Measurements from ENCODE around the gene HES7.
"Not testable (repeated sequence)": the region's sequence is repeated elsewhere in the genome, so short reads cannot be mapped to it uniquely, and the experiment has no call there.

HES7 gene

DNA sequence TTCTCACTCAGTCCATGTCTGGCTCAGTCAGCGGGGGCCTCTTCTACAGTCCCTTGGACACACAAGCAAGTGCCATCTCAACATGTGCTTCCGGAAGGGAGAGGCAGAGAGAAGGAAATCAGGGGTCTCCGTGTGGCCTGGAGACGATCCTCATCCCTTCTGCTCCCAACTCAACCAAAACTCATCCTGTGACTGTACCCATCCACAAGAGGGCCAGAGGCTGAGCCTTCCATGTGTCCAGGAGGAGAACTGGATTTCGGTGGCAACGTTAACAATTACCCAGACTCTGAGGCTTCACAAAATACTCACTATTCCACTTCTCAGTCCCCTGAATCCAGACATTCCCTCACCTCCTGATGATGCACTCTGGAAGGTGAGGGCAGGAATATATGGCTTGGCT, 28.5 kb downstream of the HES7 start:
- no peak for DNase-seq

DNA sequence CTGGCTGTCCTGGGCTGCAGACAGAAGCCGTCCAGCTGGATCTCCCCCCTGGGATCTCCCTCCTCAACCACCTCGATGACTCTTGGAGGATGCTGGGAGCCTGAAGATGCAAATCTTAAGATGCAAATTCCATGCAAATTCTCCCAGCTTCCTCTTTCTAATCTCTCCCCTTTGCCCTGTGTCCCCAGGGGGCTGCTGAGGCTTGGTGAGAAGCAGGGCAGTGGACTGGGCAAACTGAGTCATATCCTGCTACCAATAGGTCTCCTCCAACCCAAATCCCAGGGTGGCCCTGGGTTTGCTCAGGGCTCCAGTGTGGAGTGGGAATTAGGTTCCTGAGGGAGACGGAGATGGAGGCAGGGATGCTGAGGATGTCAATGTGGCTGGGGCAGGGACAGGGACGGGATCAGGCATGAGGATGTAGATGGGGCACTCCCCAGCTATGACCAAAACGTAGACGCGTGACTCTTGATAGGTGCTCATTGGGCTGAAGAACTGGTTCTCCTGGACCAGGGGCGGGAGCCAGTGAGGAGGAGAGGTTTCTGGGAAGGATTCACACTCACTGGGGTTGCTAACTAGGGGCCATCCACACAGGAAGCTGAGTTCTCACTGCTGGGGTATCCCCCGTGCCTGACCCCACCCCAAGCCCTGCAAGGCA, 32.7 kb downstream of the HES7 start:
- no peak for DNase-seq

DNA sequence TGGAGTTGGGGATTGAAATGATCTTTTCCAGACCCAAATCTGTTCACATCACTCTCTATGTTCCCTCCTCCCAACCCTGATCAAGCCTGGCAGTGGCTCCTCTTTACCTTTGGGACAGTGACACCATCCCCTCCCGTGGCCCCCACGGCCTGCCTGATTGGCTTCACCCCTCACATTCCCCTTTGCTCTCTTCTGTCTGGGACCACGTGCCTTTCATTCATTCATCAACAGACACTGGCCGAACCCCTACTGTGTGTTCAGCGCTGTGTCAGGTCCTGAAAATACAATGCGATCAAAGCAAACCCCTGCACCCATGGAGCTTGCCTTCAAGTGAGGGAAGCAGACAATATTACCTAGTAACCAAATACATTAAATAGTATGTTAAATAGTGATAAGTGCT, 34.2 kb downstream of the HES7 start:
- no peak for DNase-seq

DNA sequence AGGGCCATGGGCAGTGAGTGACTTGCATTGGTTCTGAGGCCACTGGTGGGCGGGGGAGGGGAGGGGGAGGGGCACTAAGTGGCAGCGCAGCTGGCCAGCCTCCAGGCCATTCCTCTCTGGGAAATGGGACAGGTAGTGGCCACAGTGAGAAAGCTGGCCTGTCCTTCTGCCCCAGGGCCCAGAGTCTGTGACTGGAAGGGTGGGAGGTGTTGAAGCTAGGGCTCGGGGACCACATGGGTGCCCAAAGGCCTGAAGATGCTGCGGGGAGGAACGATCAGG, 36.0 kb downstream of the HES7 start:
- DNase-seq, result no peak

DNA sequence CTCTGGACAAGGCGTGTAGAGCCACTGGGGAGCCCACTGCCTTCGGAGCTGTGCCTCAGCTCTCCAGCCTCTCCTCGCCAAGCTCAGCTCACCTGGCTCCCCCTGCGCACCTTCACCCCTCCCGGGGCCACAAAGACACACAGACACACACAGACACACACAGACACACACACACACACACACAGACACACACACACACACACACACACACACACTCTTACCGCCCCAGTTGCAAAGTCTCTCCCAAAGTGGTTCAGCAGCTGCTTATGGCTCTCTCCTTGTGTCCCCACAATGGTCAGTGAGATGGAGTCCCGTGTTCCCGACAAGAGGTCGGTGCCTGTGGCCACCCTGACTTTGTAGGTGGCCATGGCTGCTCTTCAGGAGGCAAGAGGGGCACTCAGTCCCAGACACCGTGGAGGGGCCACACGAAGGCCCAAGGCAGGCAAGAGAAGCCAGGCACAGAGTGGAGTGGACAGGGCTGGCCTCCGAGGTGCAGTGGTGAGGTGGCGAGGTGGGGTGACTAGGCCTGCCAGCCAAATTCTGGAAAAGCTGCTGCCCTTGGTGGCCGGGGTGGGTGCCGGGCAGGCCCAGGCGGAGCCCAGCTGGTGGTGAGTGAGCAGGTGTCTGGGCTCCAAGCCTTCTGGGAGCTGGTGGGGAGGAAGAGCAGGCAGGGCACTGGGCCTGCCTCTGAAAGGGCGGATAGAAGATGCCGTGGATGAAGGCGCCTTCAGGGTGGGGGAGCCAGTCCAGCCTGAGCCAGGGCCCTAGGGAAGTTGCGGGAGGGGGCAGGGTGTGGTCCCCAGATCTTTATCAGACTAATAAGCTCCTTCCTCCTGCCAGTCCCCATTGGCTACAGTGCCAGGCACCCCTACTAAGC, 36.6 kb downstream of the HES7 start, which contains the start of gene ALOX12B:
Gene ALOX12B, minus strand, starts transcription at position 642 of the 877 bp plus-strand sequence. Its CDS starts 274 bp downstream, at position 368.
- no peak for DNase-seq

DNA sequence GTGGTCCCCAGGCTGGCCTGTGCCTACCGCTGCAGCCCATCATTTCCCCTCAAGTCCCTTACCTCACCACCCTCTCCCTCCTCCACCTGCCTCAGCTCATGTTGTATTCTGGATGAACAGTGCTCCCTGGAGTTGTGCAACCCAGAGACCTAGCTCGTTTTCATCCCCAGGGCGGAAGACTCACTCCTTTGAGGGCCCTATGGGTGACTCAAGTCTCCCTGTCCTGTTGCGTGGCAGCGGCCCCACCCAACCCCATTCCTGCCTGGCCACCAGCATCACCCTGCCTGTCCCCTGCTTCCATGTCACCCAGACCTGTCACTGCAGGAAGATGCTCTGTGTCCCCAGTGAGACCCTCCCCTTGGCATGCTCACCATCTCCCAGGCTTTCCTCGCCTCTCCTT, 39.7 kb downstream of the HES7 start:
- no peak for DNase-seq

DNA sequence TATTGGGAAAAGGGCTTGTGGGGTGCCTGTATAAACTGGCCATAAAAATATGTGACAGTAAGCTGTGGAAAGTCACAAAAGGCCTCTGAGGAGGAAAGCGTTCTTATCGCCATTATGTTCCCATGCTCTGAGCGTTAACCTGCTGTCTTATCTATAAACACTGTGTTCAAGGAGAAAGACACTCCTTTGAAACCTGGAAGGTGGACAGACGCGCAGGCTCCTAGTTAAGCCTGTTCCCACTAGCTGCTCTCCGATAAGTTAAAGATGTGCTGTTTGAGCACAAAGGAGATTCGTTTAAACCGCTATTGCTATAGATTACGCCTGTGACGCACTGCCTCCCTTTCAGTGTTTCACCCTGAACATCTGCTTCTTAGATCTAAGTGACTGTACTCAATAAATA, 41.6 kb downstream of the HES7 start:
- DNase-seq, result no peak

DNA sequence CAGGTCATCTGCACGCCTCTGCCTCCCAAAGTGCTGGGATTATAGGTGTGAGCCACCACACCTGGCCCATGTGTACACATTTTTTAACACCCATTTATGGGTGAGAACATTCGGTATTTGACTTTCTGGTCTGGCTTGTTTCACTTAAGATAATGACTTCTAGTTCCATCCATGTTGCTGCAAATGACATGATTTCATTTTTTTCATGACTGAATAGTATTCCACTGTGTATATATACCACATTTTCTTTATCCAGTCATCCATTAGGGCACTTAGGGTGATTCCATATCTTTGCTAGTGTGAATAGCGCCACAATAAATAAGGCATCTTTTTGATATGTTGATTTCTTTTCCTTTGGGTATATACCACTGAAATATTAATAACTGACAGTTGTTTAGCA, 42.0 kb downstream of the HES7 start:
- DNase-seq, result no peak

DNA sequence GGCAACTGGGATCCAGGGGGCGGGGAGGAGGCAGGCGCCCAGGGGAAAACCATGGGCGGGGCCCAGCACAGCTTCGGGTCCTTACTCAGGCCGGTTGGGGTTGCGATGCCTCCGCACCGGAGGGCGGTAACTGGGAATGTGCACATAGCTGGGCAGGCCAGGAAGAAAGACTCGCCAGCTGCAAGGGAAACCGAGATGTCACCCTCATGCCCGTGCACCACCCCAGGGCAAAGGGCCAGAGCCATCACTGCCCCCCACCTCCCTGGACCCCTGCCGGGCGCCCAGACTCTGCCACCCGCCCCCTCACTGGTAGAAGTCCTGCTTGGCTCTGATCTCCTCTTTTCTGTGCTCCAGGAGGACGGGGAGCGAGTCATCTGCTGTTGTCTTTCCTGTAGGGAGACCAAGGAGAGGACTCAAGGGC, 43.1 kb downstream of the HES7 start:
- DNase-seq, result no peak

DNA sequence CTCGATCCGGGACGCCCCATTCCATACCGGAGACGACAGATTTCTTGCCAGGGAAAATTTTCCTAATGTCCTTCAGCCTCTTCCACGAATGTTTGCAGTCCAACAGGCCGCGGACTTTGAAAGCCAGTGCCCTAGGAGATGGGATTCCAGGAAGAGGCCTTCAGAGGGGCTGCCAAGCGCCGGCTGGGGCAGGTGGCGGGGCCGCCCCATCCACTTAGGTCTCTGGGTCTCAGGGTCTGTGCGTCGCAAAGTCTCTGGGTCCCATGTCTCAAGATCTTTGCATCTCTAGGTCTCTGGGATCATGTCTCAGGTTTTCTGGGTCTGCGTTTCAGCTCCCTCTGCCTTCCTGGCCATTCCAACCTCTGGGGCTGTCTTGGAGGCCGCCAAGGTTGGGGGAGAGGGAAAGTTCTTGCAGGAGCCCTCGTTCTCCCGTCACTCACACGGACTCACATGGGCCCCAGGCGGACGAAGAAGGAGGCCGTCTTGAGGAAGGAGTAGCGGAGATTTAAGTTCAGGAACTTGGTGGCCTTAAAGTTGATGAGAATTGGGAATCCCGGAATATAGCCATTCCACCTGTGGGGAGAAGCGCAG, 43.6 kb downstream of the HES7 start:
- DNase-seq, result no peak

DNA sequence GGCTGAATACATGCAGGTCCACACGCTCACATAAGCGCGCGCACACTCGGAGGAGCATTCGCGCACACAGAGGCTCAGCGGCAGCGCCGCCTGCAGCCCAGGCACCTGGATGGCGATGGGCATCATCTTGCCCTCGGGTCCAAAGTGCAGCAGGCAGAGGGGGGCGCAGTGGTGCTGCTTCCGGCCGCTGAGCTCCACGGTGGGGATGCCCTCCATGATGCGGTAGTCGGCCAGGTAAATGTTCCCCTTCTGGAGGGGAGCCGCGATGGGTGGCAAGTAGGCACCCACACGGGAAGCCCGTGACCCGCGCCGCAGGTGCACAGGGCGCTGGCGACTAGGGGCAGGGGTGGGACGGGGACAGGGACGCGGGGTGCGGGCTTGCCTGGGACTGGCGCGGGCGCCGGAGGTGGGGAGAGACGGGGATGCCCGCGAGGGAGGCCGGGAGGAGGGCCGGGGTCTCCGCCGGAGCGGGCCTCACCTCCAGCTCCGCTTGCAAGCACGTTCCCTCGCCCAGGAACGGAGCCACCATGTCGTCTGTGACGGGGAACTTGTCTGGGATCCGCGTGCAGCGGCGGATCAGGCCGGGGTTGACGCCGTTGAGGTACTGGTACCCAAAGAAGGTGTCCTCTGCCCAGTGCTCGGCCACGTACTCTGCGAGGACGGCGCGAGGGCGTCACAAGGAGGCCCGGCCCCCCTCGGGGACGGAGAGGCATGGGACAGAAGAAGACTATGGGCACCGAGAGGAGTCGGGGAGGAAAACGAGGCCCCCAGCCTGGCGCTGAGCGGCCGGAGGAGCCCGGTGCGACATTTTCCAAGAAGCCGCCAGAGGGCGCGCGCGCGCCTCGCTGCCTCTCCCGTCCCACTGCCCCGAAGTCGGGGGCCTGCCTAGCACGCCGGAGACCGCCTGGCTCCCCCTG, 44.4 kb downstream of the HES7 start:
- peak; percentile 83 for DNase-seq

DNA sequence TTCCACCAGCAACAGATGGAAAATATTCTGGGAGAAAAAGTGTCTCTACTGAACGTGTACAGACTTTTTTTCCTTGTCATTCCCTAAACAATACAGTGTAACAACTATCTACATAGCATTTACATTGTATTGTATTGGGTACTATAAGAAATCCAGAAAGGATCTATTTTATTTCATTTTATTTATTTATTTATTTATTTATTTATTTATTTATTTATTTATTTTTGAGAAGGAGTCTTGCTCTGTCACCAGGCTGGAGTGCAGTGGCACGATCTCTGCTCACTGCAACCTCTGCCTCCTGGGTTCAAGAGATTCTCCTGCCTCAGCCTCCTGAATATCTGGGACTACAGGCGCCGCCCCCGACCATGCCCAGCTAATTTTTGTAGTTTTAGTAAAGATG, 46.0 kb downstream of the HES7 start:
- DNase-seq, result not testable (repeated sequence)

DNA sequence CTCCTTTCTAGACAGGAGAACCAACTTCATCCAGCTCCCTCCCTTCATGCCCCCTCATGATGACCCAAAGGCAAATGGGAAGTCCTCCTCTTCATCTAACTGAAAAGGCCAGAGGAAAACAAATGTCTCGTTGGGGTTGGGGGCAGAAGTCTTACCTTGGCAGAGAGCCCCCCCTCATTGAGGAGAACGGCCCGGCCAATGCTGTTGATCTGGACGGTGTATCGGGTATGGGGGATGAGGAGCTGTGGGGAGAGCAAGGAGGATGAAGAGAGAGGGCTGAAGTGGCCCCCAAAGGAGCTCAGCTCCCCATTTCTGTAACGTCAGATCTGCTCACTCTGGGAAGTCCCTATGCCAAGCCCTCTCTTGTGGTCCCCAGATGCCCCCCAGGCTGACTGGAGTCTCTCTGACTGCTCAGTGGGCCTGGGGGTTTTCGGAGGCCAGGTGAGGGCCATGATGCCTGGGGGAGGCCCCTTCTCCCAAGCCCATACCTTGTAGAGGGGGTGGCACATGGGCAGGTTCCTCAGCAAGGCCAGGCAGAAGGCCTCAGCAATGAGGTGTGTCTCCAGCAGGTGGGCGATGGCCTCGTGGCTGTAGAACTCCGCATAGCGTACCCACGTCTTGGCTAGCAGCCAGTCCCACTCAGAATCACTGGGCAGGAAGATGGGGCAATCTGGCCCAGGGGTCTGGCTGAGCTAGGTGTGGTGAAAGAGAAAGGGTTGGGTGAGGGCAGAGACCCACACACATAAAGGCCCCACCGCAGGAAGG, 47.2 kb downstream of the HES7 start:
- DNase-seq, result no peak

DNA sequence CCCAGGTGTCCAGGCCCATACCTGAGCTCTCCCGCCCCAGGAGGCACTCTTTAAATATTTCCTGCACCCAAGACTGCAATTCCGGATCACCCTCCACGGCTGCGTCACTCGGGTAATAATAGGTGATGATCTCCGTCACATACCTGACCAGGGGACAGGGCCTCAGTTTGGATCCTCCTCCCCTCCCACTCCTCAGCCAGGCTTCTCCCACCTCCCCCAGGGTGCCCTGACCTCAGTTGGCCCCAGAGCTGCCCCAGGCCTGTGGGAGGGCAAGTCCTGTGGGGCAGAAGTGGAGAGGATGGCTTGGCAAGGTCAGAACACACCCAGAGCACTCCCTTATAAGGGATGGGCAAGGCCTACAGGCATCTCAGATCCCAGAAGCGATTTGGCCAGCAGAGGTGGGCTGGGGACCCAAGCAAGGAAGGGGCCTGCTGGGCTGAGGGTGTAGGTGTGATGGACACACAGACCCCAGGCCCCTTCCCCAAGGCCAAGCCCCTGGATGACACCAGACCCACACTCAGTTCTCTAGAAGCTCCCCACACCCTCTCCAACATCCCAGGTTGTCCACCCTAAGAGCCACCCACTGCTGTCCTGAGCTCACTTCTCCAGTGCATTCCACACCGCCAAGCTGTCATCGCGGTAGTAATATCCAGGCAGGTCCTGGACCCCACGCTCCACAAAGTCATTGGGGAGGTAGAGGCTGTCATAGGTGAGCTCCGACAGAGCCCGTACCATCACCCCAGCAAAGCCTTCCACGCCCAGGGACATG, 48.1 kb downstream of the HES7 start:
- DNase-seq, result no peak

DNA sequence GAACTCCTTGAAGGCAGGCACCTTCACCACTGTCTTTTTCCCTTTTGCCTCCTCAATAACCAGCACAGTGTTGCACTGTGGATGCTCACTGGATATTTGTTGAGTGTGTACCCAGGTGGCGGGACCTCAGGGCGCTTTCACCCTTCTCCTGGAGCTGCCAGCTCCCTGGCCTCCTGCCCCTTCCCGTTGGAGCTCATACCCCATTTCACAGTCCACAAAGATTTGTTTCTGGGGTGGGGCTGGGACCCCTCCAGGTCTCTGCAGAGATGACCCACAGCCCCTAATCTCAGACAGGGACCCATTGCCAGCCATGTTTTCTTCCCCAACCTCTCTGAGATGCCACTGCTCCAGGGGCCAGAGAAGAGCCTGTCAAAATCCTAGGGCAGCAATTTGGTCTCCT, 48.8 kb downstream of the HES7 start:
- no peak for DNase-seq

DNA sequence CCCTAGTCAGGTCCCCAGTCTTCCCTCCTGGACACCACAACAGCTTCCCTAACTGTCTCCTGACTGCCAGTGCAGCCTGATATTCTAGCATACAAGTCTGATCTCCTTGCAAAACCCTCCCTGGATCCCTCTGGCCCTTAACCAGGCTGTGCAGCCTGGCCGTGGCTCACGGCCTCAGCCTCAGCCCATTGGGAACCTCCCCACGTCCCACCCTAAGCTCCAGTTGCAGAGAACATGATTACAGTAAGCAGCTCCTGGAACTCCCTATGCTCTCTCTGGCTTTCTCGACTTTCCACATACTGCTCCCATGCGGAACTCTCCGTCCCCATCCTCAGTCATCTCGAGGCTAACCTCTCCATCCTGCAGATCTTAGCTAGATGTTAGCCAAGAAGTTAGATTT, 49.4 kb downstream of the HES7 start:
- DNase-seq, result no peak

DNA sequence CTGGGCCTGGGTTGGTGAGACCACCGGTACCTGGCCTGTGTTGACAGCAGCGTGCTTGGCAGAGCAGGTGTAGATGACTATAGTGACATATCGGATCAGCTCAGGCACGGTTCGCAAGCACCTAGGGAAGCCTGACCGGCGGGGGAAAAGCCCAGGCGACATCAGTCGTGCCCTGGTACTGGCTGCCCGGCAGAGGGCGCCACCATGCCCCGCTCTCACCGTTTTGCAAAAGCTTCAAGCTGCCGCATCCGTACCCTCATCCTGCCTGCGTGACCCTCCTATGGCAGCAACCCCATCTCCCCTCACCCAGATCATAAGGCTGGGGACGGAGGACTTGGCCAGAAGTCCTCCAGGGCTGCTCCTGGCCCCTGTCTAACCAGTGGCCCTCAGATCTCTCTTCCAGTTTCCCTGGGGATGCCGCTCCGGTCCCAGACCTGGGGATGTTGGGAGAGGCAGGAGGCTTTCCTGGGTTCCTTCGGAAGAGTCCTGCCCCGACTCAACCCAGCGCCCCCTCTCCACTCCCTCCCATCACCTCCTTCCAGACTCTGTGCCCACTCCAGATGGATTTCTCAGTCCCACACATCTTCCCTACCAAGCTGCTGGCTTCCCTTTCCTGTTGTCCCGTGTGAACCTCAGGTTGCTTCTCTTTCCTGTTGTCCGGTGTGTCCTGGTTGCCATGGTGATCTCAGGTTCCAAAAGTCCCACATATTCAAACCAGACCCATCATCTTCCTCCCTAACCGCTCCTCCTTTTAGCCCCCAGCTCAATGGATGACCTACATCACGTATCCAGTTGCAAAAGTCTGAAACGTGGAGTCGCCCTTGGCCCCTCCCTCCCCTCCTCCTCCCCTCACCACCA, 50.0 kb downstream of the HES7 start:
- DNase-seq, result peak; percentile 88

DNA sequence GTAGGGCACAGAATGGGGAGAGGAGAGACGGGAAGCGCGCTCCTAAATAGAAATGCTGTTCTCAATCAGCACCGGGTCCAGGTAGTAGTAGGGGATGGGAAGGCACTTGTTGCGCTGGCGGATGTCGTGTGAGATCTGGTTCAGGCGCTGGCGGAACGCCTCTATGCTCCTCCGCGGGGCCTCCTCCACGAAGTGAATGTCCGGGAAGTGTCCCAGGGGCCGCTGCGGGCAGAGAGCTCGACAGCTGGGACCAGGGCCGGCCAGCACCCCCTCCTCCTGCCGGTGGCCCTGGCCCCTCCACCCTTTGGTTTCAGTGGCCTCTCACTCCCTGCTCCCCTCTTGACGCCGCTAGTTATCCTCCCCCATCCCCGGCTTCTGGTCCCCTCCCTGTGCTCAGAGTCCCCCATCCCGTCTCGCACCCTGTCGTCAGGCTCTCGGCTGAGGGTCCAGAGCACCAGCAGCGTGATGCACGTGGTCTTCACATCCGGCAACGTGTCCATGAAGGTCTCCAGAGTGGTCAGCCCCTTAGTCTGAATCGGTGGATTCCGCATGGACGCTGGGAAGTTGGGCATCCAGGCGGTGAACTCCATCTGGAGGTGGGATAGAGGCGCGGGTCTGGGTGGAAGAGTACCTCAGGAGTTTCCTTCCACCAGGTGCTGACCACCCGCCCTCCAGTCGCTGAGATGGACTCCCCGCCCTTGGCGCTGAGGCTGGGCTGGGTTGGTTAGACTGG, 51.0 kb downstream of the HES7 start:
- DNase-seq, result peak; percentile 38

DNA sequence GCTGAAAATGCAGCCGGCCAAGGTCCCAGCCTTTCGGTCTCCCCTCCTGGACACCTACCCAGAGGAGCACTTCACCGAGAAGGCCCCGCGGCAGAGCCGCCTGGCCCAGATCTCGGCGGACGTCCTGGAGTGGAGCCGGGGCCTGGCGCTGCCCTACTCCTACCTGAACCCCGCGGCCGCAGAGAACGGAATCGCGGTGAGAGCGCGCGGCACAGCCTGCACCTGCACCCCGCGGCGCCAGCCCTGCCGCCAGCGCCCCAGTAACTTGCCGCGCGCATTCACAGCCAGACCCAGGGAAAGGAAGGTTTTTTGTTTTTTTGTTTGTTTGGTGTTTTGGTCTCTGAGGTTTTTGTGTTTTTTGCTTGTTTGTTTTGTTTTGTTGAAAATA, 51.6 kb downstream of the HES7 start:
- DNase-seq, result no peak

DNA sequence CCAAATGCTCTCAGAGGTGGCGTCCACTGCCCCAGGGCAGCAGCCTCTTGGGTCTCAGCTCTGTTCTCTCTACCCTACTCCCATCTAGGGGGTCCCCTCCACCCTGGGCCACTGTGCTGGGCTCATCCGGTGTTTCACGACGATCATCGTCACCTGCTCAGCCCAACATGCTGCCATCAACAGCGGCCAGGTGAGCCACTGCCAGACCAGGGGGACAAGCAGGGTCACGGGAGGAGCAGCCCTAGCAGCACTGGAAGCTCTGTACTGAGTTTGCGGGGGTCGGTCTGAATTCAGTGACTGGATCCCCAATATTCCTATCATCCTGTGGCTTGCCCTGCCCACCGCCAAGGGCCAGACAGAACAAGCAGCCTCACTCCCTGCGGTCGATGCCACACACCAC, 52.4 kb downstream of the HES7 start:
- DNase-seq, result no peak
